ENCODE results near the gene HEXD.
A peak's percentile ranks its signal among the peaks of the same experiment; 100 is the strongest.
"Not testable (repeated sequence)": the region's sequence is repeated elsewhere in the genome, so short reads cannot be mapped to it uniquely, and the experiment has no call there.

Gene HEXD

GRCh38 chr17:82450357-82451106, 32.4 kb downstream of the HEXD start, which contains the start of gene CYBC1 (continued):
- no peak for TF ChIP-seq ZNF114 (tag by site-specific recombination; IDR thresholded peaks at IDR 0.05)

GRCh38 chr17:82452162-82452561, 34.0 kb downstream of the HEXD start:
- Histone ChIP-seq H3K9me3 (ENCODE audit: control insufficient read depth, insufficient read depth, low read depth, low read length) (no peaks in the 10 kb centered on the region), H3K36me3 (ENCODE audit: control insufficient read depth in 2 of 2, insufficient read depth in 1 of 2, low read length in 2 of 2) (peaks cover 0 to 6% of the 10 kb centered on the region in 2 experiments; a peak in 1 of 3 replicates), H3K4me1 (ENCODE audit: control insufficient read depth, insufficient read depth, low read length) (peaks cover 4% of the 10 kb centered on the region; the same call in 1 of the 2 replicates), H3K4me3 (ENCODE audit: low read depth, low read length) (no peak overlapping the region), H3K27ac (ENCODE audit: extremely low read depth, low read depth, low read length) (no peak overlapping the region)
- ChIA-PET CTCF (no interaction called here), POLR2A (no interaction called here)
- no peak for TF ChIP-seq ZBTB49 (tag by site-specific recombination; IDR thresholded peaks at IDR 0.05; ENCODE audit: low read depth)
- TF ChIP-seq ZNF514 (tag by site-specific recombination; IDR thresholded peaks at IDR 0.05) = no peak
- TF ChIP-seq ZNF302 (tag by site-specific recombination; IDR thresholded peaks at IDR 0.05; ENCODE audit: low read depth) = no peak
- no peak for TF ChIP-seq ZNF626 (tag by site-specific recombination; IDR thresholded peaks at IDR 0.05)
- no peak for TF ChIP-seq ZBTB11 (tag by site-specific recombination; conservative IDR thresholded peaks at IDR 0.05; ENCODE audit: low read depth)

GRCh38 chr17:82453151-82453550, 35.0 kb downstream of the HEXD start:
- H3K27ac ChIP-seq (ENCODE audit: extremely low read depth, low read depth, low read length); H3K4me3 ChIP-seq (ENCODE audit: low read depth, low read length); H3K4me1 ChIP-seq (ENCODE audit: control insufficient read depth, insufficient read depth, low read length); H3K36me3 ChIP-seq (ENCODE audit: control insufficient read depth in 2 of 2, insufficient read depth in 1 of 2, low read length in 2 of 2); H3K9me3 ChIP-seq (ENCODE audit: control insufficient read depth, insufficient read depth, low read depth, low read length); POLR2A ChIA-PET; CTCF ChIA-PET: not testable (repeated sequence)

- TF ChIP-seq TRIM28 (IDR thresholded peaks at IDR 0.05; ENCODE audit: borderline replicate concordance, low read length) = peak; percentile 11; the same call in 1 of the 2 replicates
- CTCF ChIA-PET; H3K4me3 ChIP-seq (ENCODE audit: low read depth, low read length); H3K4me1 ChIP-seq (ENCODE audit: control insufficient read depth, insufficient read depth, low read length); H3K36me3 ChIP-seq (ENCODE audit: control insufficient read depth in 2 of 2, insufficient read depth in 1 of 2, low read length in 2 of 2); POLR2A ChIA-PET; H3K9me3 ChIP-seq (ENCODE audit: control insufficient read depth, insufficient read depth, low read depth, low read length); H3K27ac ChIP-seq (ENCODE audit: extremely low read depth, low read depth, low read length): not testable (repeated sequence)
Measured at GRCh38 chr17:82453706-82454105, 35.6 kb downstream of the HEXD start.
